Activated CD4-positive, alpha-beta T cell treated with anti-CD3 and anti-CD28 coated beads for 48 hours (primary cell): ENCODE results near the gene RBMS1.
"Not testable (repeated sequence)": the region's sequence is repeated elsewhere in the genome, so short reads cannot be mapped to it uniquely, and the experiment has no call there.

ENCODE experiments used
- DNase-seq: peaks from one replicate; pipeline ENCODE4 v3.0.0-alpha.2; 2020

Gene RBMS1

DNA sequence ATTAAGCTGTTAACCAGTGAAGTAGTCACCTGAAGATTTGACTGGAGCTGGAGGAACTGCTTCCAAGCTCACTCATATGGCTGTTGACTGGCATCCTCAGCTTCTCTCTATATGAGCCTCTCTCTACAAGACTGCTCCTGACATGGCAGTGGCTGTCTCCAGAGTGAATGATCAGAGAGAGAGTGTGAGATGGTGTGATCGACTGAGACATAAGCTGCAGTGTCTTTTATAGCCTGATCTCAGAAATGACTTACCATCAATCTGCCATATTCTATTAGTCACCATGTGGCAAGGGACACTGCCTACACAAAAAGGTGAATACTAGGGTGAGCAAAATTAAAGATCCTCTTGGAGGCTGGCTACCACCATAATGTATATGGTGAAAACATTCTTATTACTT, 7.8 kb upstream of the RBMS1 start:
- no peak for DNase-seq

DNA sequence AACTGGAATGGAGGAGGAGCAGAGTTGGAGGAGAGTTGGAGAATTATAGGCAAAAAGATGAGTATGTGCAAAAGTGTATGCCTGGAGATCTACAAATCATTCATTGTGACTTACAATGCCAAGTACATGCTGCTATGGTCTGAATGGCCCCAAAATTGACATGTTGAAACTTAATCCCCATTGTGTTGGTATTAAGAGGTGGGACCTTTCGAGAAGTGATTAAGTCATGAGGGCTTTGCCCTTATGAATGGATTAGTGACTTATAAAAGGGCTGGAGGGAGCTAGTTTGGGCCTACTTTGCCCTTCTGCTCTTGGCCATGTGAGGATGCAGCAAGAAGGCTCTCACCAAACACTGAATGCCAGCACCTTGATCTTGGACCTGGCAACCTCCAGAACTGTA, 6.3 kb upstream of the RBMS1 start:
- DNase-seq: no peak

DNA sequence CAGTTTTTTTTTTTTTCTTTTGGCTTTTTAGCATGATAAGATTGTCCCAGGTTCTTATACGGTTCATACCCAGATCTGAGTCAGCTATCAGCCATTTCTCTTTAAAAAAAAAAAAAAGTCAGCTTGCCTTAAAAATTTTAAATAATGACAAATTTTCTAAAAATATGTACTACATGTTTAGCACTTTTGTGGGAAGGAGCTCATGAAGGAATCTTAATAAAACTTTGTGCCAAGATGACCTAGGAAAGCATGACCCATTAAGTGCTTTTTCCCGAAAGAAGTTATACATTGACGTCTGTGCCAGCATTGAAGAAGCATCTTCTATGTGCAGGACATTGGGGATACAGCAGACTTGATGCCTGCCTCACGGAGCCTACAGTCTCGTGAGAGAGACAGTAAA, 4.5 kb upstream of the RBMS1 start:
- no peak for DNase-seq

DNA sequence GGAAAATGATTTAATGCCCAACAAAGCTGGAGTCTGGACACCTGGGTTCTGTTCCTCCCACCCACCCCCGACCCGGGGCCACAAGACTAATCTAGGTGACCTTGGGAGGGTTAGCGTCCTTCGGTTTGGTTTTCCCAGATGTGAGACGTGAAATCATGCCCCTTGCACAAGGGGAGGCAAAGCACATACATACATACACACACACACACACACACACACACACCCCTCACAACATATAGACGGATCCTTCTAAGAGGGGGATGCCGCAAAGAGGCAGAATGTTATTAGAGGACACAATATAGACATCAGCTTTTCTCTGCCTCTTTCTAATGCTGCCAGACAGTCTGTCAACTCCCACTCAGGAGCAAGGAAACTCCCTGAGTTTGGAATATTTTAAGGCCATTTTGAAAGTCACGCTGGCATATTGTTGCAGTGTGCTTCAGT, 616 bp upstream of the RBMS1 start:
- DNase-seq: no peak

DNA sequence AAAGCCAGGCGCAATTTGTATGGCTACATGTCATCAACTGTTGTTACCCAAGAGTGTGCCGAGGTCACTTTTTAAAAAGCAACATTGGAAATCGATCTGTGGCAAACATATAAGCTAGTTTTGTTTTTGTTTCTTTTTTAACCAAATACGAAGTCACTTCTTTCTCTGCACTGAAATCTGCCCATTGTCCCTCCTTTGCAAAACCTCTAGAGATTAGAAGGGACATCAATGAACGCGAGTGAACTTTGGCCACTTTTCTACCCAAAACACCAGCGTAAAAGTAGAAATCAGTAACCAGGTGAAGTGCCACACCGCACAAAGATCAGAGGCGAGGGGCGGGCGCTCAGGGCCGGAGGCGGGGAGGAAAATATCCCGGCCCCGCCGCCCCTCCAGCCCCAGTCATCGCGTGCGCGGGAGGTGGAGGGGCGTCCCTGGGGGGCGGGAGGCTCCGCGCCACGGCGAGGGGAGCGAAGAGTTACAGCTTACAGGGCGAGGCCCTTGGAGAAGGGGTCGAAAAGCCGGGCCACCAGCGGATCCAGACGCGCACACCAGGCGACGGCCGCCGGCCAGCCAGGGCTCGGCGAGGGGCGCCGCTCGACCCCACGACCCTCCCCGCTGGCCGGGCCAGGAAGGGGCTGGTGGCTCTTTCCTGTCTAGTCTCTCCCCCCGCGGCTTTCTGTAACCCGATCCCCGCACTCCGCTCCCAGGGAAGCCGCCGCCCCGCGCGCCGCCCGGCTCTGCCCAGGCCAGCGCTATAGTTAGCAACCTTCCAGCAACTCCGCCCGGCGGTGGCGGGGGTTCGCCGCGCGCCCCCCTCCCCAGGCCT, 993 bp downstream of the RBMS1 start:
- peak; percentile 69 for DNase-seq

DNA sequence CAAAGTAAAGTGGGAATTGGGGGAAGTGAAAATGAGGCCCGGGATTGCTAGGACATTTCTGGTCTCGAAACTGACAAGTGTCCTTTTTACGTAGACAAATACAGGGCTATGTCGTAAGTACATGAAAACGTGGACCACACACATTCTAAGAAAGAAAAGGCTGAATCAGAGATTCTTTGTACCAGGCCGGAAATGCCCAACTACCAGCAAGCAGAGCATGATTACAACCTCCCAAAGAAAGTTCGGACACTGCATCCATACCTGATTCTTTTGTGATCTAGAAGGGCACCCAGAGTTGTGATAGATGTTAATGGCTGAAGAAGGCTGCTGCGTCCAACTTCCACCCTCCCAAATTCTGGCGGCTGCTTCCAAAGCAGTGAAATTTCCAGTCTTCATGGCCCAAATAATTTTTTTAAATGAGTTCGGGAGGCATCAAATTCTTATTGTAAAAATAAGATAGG, 1.7 kb downstream of the RBMS1 start:
- no peak for DNase-seq

DNA sequence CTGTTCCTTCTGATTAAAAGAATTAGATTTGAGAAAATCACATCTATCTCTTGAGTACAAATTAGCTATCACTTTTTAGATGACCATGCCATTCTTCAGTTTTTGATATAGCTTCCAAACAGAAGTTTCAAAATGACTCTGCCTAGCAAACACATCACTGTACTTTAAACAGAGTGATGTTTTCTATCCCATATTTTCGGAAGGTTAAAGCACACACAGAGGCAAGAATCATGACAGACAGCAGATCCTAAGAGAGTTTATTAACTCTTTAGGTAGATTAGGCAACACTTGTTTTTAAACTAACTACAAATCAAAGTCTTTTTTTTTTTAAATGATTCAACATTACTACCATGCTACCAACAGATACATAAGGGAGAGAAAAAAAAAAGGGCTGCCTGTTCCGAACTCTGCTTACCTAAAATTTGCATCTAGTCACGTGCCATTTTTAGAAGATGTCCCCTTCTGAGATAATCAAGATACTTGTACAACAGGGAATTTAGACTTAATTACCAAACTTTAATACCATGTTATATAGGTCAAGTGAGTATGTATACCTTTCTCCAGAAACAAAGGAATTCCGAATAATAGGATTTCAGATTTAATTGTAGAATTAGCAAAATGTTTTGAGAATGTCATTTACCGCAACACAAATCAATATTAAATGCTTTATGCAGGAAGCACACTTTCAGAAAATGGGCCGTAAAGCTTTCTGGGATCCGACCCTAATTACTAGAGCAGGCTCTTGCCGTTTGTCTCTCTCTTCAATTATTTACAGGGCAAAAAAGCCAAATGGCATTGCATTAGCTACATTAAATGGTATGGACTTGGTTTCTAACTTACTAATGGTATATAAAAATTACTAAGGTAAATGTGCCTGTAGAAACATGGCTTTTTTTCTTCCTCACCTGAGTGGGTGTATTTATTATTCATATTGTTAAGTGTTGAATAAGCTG, 2.6 kb downstream of the RBMS1 start:
- DNase-seq: no peak

DNA sequence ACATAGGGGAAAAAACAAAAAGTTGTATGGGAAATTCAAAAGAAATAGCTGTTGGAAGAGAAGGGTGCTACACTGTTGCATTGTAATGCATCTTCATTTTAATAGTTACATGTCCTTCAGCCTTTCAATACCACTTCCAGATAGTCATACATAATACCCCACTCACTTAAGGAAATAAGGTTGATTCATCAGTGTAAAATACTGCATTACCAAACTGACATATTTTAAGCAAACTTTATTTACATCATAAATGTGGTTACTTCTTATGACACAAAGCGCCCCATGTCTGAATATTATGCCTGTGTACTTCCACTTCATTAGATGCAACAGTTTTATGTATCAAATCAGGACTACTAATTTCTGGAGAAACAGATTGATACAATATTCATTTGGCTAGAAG, 4.5 kb downstream of the RBMS1 start:
- DNase-seq: no peak

DNA sequence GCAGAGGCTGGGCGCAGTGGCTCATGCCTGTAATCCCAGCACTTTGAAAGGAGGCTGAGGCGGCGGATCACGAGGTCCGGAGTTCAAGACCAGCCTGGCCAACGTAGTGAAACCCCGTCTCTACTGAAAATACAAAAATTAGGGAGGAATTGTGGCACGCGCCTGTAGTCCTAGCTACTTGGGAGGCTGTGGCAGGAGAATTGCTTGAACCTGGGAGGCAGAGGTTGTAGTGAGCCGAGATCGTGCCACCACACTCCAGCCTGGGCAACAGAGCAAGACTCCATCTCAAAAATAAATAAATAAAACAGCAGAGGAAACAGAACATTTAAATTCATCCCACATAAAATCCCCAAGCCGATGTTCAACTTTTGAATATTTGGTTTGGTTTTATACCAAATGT, 5.3 kb downstream of the RBMS1 start:
- DNase-seq: not testable (repeated sequence)

DNA sequence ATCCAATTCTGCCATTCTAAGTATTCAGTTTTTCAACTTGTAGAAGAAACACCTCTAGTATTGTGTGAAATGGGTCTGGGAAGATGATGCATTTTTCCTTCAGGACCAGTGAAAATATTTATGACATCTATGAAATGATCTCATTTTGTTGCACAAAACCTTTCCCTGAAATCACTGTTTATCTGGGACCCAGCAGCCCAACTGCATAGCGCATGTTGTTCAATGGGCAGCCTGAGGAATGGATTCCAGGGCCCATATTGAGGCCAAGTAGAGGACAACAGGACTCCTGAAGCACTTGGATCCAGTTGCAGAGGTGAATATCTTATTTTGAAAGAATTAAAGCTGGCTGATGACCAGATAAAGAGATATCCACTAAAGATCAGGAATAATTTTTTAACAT, 7.3 kb downstream of the RBMS1 start:
- no peak for DNase-seq

DNA sequence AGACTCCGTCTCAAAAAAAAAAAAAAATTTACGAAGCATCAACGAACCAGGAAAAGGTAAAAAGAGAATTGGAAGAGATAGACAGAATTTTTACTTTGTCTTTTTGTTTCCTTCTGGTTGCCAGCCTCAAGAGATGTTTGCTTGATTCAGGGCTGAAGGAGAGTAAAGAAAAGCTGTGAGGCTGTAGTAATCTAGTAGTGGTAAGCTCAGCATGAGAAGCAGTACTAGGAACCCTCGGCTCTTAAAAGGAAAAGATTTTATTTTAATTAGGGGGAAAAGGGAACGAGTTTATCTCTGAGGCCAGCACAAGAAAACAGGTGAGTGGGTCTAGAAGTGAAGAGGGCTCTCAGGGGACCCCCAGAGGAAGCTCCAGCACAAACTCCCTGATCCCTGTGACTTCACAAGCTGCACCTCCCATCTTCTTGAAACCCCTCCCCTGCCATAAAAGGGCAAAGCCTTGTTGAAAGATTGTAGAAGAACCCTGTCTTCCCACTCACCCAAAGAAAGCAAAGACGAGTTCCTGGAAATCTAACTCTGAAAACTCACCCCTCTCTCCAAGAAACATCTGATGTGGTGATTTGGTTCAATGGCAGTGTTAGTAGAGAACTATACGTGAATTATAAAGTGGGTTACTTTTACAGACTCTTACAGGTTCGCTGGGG, 8.6 kb downstream of the RBMS1 start:
- peak; percentile 42 for DNase-seq

DNA sequence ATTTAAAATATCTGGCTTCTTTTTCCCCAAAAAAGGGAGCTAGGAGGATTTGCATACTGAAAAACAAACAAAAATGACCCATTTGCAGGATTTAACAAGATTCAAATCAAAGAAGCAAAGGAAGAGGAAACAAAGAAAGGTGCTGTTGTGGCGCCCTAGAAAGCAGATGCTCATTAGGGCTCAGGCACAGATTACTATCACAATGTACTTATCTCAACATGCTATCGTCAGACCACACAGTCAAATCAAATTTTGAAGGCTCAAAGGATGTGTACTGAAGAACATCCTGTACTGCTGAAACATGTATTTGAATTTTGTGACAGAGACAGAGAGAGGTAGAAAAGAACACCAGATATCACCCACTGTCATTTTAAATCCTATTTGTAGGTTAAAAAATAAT, 10.9 kb downstream of the RBMS1 start:
- DNase-seq: no peak

DNA sequence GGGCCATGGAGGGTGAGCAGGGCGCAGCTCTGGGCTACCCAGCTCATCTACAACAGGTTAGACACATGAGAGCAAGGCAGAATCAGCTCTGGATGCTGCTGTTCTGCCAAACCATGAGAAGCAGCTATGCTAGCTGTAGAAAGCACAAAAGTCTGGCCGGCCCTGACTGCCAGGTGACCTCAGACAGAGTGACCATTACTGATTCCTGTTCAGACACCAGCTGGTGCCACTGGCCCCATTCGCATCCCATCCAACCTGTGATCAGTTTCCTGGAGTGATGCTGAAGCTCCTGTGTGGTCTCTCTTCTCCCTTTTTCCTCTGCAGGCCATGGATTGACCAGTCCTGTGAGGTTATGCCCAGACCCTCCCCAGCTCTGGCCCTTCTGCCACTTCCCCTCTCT, 14.3 kb downstream of the RBMS1 start:
- no peak for DNase-seq

DNA sequence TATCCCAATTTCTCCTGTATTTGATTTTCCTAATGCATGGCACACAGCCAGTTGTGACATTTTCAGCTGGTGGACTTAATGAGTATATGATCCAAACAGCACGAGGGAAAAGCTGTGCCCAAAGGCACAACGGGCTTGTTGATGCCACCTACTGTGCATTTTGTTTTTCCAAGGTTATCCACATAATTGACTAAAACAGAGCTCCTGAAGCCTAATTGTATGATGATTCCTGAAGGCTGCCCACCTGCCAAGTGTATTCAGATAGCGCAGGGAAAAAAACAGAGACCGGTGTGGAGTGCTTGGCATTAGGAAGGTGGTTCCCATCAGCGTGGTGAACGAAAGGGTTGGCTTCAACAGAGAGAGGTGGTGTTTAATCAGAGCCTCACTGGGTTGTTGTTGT, 14.9 kb downstream of the RBMS1 start:
- no peak for DNase-seq

DNA sequence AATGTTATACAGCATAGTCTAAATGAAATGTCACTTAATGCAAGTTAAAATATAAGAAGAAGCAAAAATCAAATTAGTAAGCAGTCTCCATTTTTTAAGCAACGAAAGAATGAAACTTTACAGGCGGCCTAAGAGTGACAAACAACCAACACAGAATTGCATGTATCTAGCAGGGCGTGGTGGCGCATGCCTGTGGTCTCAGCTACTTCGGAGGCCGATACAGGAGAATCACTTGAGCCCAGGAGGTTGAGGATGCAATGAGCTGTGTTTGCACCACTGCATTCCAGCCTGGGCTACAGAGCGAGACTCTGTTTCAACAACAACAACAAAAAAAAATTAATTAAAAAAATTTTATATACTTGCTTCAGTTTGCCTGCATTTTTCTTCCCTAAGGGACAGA, 16.6 kb downstream of the RBMS1 start:
- no peak for DNase-seq

DNA sequence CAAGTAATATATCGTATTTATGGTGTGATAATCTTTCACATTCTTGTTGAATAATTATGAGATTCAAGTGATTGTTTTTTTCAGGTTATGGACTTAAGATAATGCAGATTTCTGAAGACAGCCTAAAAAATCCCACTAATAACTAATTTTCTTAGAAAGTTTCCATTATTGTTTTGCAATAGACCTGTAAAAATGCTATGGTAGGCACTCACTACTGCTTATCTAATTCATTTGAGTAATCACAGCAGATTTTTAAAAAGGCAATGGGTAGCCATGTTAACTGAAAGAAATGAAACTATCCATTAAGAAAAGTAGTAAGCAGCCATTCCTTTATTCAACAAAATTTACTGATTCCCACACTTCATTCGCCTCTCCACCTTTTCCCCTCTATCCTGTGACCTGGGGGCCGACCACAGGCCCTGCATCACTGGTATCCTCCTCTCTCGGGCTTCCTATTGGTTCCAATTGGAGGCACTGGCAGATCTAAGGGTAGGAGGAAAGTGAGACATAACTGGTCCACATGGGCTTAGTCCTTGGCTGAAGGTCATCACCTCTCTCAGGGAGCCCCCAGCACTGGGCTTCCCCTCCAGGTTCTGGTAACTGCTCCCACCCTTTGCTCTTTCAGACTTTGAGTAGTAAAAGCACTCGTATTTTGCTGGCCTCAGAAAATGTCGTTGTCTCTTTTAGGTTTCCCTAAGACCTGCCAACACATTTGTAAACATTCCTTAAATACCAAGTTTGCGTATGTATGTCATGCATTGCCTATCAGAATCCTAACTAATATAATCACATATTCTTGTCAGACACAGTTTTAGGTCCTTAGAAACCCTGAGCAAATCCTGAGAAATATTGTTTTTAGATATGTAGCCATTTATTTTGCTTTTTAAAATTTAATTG, 18.5 kb downstream of the RBMS1 start:
- no peak for DNase-seq

DNA sequence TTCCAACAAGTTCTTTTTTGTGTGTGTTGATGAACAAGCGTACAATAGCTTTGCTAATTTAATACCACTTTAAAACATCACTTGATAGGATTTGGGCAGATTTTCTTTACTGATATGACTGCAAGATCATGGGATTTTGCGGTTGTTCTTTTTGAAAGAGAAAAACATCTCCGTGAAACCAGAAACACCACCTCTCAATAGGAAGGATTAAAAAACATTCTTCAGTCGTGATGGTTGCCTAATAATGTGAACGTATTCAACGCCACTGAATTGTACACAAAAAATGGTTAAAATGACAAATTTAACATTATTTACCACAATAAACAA, 19.3 kb downstream of the RBMS1 start:
- DNase-seq: no peak

DNA sequence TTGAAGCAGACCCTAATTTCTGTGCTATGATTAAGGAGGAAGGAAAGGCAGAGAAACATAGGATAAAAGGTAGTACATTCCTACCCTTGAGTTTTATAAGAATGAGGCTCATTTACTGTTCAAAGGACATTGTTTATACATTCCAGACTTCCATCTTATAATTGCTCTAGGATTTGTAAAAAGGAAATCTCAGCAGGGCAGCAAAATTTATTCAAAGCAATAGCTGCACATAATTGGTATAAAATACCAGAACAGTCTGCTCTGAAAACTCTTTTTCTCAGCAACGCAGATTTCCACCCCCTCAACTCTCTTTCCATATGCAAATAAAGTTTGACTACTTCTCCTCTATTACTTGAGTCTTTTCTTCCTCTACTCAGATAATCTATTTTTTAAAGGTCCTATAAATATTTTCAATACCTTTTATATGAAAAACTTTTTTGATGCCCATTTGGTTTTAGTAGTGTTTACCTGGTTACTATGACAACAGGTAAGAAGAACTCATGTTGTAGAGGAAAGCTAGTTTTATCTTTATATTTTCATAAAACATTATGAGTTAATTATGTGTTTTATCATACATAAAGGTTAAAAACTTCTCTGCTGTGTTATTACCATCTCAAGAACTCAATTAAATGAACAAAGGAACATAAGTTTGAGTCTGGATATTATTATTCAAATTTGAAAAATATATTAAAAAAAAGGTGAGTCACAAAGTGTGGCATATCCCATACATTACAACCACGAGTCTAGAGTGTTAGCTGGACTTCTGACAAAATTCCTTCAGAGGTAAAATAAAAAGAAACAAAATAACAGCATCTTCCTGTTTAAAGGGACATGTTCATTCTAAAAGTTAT, 19.9 kb downstream of the RBMS1 start:
- no peak for DNase-seq

DNA sequence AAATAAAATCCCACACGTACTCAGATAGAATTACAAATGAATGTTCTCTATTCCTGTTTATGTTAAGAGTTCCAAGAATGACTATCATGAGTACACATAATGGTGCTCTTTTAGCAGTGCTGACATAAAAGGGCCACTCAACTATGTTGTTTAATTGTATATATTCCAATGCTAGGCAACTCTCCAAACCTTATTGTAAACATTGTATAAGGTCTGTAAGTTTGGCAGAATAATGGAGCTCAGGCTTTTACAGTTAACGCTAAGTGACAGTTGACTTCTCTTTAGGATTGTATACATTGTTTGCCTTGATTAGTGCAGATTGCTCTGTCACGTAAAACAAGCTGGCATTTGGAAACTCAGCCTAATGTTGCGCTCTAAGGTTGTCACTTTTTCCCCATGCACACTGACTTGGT, 20.8 kb downstream of the RBMS1 start:
- DNase-seq: no peak

DNA sequence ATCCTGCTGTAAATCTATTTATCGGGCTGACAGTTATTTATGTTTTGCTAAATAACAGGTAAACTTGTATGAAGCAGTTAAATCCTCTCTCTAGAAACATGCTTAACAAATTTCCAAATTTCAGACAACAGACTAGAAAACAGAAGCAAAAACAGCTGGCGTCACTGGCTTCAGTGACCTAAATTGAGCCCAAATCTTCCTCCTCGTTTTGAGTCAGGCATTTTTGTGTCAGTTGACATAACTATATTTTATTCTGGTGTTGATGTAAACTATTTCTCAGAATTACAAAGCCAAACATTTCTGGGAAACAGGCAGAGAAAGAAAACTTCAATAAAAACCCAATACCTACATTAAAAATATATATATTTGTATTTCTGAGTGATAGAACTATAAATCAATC, 21.7 kb downstream of the RBMS1 start:
- DNase-seq: no peak

DNA sequence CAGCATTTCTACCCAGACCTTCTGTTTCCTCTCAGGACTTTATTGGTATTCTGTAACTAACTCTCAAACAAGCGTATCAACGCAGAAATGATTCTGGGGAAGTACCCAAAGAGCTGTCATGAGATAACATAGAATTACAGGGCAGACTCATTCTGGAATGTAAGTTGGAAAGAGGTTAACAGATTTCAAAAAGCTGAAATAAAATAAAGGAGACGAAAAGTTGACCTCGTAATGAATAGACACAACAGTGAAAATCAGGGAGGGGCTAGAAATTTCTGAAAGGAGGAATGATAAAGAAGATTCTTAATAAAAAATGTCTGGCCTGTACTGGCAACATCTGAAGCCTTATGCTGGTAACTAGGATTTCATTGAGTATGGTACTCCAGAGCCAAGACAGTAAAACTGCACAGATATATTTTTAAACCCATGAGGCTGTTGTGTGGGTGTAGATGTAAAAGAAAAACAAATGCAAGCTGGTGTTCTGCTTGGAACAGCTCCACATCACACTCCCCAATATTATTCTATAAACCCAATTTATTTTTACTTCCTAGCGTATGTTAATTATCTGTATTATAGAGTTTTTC, 23.9 kb downstream of the RBMS1 start:
- no peak for DNase-seq
